ENCODE results near the gene KBTBD3.
"Not testable (repeated sequence)": the region's sequence is repeated elsewhere in the genome, so short reads cannot be mapped to it uniquely, and the experiment has no call there.

The KBTBD3 gene

GRCh38 chr11:106011481-106011880 lies 65.7 kb downstream of the KBTBD3 start:
- DNase-seq (ENCODE audit: low read depth in 2 of 2), result no peak

GRCh38 chr11:106003094-106003493 lies 74.1 kb downstream of the KBTBD3 start:
- DNase-seq (ENCODE audit: low read depth in 2 of 2), result not testable (repeated sequence)

- DNase-seq (ENCODE audit: low read depth in 2 of 2), result no peak
Measured at GRCh38 chr11:106001304-106002012, 75.7 kb downstream of the KBTBD3 start.
